Activated CD4-positive, alpha-beta T cell treated with anti-CD3 and anti-CD28 coated beads for 36 hours (primary cell): Measurements from ENCODE around the gene PALLD. TPM values are rescaled to one million over a fixed set of nuclear protein-coding genes. Genes with fewer than 3 reads are reported as not detected.

Experiments used
- ATAC-seq: fragments of 200-7000 bp; cut with Tn5 transposase; one replicate; pipeline ENCODE4 v1.10.0; 2021; ENCODE audit warnings: mild to moderate bottlenecking, moderate library complexity
- CTCF ChIA-PET: fragments of 350-600 bp; sonication (Branson Sonifier 250); formaldehyde crosslinking; loops from one replicate; lab custom pipeline; 2021; ENCODE audit warnings: antibody characterized with exemption; lab: Charles Lee
- POLR2A ChIA-PET: fragments of 350-600 bp; sonication (Branson Sonifier 250); formaldehyde crosslinking; loops from one replicate; lab custom pipeline; 2021; ENCODE audit warnings: antibody characterized with exemption, inconsistent platforms; lab: Charles Lee
- DNase-seq: peaks from one replicate; pipeline ENCODE4 v3.0.0-alpha.2; 2020
- H3K27ac Mint-ChIP-seq: one replicate; pipeline ENCODE4 v1.8.0; 2021; ENCODE audit warnings: mixed read lengths
- H3K27me3 Mint-ChIP-seq: one replicate; pipeline ENCODE4 v1.8.0; 2021; ENCODE audit warnings: mixed read lengths
- H3K36me3 Mint-ChIP-seq: one replicate; pipeline ENCODE4 v1.8.0; 2021; ENCODE audit warnings: low read depth, mixed read lengths
- H3K4me1 Mint-ChIP-seq: one replicate; pipeline ENCODE4 v1.8.0; 2021; ENCODE audit warnings: mixed read lengths
- H3K4me3 Mint-ChIP-seq: one replicate; pipeline ENCODE4 v1.8.0; 2021; ENCODE audit warnings: mild to moderate bottlenecking, moderate library complexity, mixed read lengths
- H3K9me3 Mint-ChIP-seq: one replicate; pipeline ENCODE4 v1.8.0; 2021; ENCODE audit warnings: low read depth, mixed read lengths
- intact Hi-C, 2 experiments: fragments of 100-400 bp; cut with DNase I in 1 of 2; cut with micrococcal nuclease in 1 of 2; formaldehyde crosslinking; loops; one replicate each; pipeline versions ENCODE4 v1.14.2 to v1.15.1; 2022 to 2024; cut with DNase I, micrococcal nuclease
- total RNA-seq, 2 experiments: library from RNA; stranded (reverse); gene quantifications; one replicate each; pipeline ENCODE4 v1.2.3, GENCODE V29; 2021

The PALLD gene
- total RNA-seq, 2 experiments from 2014 or later, result 9.5 to 11.0 TPM

GRCh38 chr4:168491563-168491962 lies 5.3 kb upstream of the PALLD start:
- POLR2A ChIA-PET, result no interaction called here
- Mint-ChIP-seq H3K9me3 (no peaks in the 10 kb centered on the region), H3K4me3 (no peak overlapping the region), H3K4me1 (peaks cover 12% of the 10 kb centered on the region), H3K27me3 (peaks cover 2% of the 10 kb centered on the region), H3K36me3 (no peaks in the 10 kb centered on the region), H3K27ac (no peak overlapping the region)
- intact Hi-C loops, result no loop called here
- ATAC-seq (no peak), DNase-seq (no peak)
- CTCF ChIA-PET, result no interaction called here

DNA sequence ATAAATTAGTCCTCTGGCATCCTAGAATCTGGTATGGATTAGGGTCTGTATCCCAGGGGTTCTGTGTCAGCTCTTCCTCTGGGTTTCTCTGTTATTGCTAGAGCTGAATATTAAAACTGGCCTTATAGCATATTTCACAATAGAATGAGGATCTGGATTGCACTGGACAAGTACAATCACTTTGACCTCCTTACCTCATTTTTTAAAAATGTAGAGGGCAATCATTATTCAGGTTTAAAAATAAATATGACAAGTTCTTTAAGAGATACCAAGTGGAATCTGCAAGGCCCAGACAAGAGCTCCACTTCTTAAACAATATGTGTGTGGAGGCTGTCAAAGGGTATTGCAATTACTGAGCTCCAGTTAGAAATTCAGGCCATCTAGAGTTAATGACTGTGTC lies 1.4 kb downstream of the PALLD start:
- Mint-ChIP-seq H3K27ac (no peak overlapping the region), H3K9me3 (no peaks in the 10 kb centered on the region), H3K4me1 (peaks cover 3% of the 10 kb centered on the region), H3K4me3 (no peak overlapping the region), H3K27me3 (peaks cover 4% of the 10 kb centered on the region), H3K36me3 (no peaks in the 10 kb centered on the region)
- DNase-seq, result no peak
- intact Hi-C loops, result no loop called here
- ATAC-seq, result no peak
- POLR2A ChIA-PET, result no interaction called here
- CTCF ChIA-PET, result no interaction called here

DNA sequence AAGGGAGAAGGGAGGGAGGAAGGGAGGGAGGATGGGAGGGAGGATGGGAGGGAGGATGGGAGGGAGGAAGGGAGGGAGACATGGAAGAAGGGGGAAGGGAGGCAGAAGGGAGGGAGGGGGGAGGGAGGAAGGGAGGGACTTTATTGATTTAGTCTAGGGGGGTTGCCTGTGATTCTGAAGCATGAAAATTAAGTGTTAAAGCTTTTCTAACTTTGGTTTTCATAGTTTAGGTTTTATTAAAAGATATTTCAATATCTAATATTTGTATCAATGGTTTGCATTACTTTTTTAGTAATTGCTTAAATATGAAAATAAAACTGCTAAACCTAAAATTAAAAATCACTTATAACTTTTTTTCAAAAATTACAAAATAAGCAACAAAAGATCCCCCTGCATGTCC lies 2.4 kb downstream of the PALLD start:
- ChIA-PET CTCF (no interaction called here), POLR2A (no interaction called here)
- H3K36me3 Mint-ChIP-seq, result no peaks in the 10 kb centered on the region
- H3K27me3 Mint-ChIP-seq, result peaks cover 2% of the 10 kb centered on the region
- H3K4me3 Mint-ChIP-seq, result no peak overlapping the region
- no peaks in the 10 kb centered on the region for H3K9me3 Mint-ChIP-seq
- DNase-seq (no peak), ATAC-seq (no peak)
- H3K4me1 Mint-ChIP-seq, result peaks cover 10% of the 10 kb centered on the region
- intact Hi-C loops, result no loop called here
- no peak overlapping the region for H3K27ac Mint-ChIP-seq

DNA sequence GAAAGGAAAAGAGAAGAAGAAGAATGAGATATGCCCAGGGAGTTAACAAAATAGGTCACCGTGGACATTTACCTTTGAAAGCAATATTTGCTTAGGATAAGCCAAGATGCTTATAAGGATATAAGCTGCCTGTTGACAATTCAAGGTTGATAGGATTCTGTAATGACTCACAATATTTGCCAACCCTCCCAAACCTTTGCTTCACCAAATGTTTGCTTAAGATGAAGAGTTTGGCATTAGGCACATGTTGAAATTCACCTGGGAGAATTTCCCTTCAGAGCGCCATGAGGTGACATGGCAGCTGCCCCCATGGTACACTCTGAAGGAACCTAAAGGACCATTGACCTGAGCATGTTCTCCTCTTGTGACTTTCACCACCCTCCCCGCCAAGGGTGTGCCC lies 4.6 kb downstream of the PALLD start:
- Mint-ChIP-seq H3K4me3 (no peak overlapping the region), H3K36me3 (no peaks in the 10 kb centered on the region), H3K9me3 (no peaks in the 10 kb centered on the region), H3K4me1 (peaks cover 10% of the 10 kb centered on the region), H3K27ac (no peak overlapping the region), H3K27me3 (peaks cover 2% of the 10 kb centered on the region)
- ATAC-seq, result no peak
- CTCF ChIA-PET, result no interaction called here
- POLR2A ChIA-PET, result no interaction called here
- DNase-seq, result no peak
- intact Hi-C loops, result no loop called here

DNA sequence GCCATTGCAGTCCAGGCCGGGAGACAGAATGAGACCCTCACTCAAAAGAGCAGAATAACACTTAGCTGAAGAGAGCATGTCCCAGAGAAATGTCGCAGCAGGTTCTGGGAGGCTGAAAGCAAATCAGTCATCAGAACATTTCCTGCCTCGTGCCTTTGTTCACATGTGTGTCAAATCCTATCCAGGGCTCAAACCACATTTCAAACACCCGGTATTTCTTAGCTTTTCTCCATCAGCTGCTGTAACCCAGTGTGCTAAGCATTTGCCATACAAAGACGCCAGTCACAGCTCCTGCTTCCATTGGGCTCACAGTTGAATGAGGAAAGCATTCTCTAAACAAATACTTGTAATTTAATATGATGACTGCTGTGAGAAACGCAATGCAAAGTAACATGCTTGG lies 6.0 kb downstream of the PALLD start:
- H3K27ac Mint-ChIP-seq, result no peak overlapping the region
- DNase-seq (no peak), ATAC-seq (no peak)
- POLR2A ChIA-PET, result interaction anchor here (0.6 to 0.9 kb wide), 2 partner anchors 9 to 111 kb away, joined by 3 to 4 read pairs; no protein-coding TSS in a partner anchor
- CTCF ChIA-PET, result interaction anchor here (0.7 kb wide), 1 partner anchor 11 kb away, joined by 3 read pairs; no protein-coding TSS in a partner anchor
- H3K9me3 Mint-ChIP-seq, result no peaks in the 10 kb centered on the region
- H3K36me3 Mint-ChIP-seq, result no peaks in the 10 kb centered on the region
- no peak overlapping the region for H3K4me3 Mint-ChIP-seq
- intact Hi-C loops, result no loop called here
- H3K27me3 Mint-ChIP-seq, result peaks cover 2% of the 10 kb centered on the region
- H3K4me1 Mint-ChIP-seq, result peaks cover 10% of the 10 kb centered on the region

DNA sequence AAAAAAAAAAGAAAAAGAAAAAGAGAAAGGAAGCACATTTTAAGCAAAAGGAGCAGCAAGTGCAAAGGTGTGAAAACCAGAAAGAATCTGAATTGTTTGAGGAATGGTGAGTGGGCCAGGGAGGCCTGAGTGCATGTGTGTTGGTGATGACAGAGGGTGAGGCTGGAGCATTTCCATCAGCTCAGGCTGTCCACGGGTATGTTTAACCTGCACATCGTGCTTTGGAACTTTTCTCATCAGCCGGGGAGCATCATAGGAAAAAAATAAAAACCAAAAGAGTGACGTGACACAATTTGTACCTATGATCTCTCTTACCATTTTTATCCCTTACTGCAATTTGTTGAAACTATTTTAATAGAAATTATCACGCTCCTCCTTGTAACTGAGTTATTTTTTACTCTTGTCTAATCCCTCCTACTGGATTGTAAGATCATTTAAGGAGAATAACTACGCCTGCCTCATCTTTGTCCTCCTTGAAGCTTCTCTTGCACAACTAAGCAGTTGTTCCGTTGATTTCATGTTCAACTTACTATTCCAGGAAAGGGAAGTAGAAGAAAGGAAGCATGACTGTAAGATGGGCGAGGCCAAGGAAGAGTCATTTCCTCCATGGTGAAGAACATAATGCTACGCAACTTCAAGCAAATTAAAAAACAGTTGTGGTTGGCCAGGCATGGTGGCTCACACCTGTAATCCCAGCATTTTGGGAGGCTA lies 7.0 kb downstream of the PALLD start:
- ChIA-PET POLR2A (interaction anchor here (0.6 kb wide), 1 partner anchor 10 kb away, joined by 4 read pairs; no protein-coding TSS in a partner anchor), CTCF (interaction anchor here (0.6 kb wide), 1 partner anchor 80 kb away, joined by 3 read pairs; no protein-coding TSS in a partner anchor)
- H3K4me3 Mint-ChIP-seq, result no peak overlapping the region
- DNase-seq, result no peak
- peaks cover 2% of the 10 kb centered on the region for H3K27me3 Mint-ChIP-seq
- peaks cover 10% of the 10 kb centered on the region for H3K4me1 Mint-ChIP-seq
- no peak overlapping the region for H3K27ac Mint-ChIP-seq
- intact Hi-C loops, result no loop called here
- peak; percentile 39 for ATAC-seq
- no peaks in the 10 kb centered on the region for H3K9me3 Mint-ChIP-seq
- H3K36me3 Mint-ChIP-seq, result no peaks in the 10 kb centered on the region

DNA sequence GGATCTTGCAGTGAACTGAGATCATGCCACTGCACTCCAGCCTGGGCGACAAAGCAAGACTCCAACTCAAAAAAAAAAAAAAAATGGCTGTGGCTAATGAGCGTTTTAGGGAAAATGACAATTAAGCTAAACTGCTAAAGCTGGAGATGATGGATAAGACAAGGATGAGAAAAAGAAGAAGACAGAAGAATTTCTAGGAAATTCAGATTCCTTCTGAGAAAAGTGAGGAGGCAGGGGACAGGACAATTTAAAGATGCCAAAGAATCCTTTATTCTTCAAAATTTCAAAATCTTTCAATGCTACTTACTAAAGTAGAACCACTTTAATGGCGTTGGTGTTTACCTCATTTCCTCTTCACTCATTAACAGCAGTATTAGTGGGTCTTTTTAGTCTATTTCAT lies 7.7 kb downstream of the PALLD start:
- H3K27ac Mint-ChIP-seq, result no peak overlapping the region
- no peak overlapping the region for H3K4me3 Mint-ChIP-seq
- H3K36me3 Mint-ChIP-seq, result no peaks in the 10 kb centered on the region
- ATAC-seq (no peak), DNase-seq (no peak)
- ChIA-PET POLR2A (interaction anchor here (0.6 kb wide), 1 partner anchor 11 kb away, joined by 4 read pairs; no protein-coding TSS in a partner anchor), CTCF (interaction anchor here (1.3 kb wide), 1 partner anchor 12 kb away, joined by 4 read pairs; no protein-coding TSS in a partner anchor)
- no peaks in the 10 kb centered on the region for H3K9me3 Mint-ChIP-seq
- intact Hi-C loops, result no loop called here
- peaks cover 13% of the 10 kb centered on the region for H3K4me1 Mint-ChIP-seq
- H3K27me3 Mint-ChIP-seq, result peaks cover 2% of the 10 kb centered on the region

GRCh38 chr4:168506014-168506413 lies 9.2 kb downstream of the PALLD start:
- Mint-ChIP-seq H3K4me1 (peaks cover 25% of the 10 kb centered on the region), H3K27me3 (peaks cover 2% of the 10 kb centered on the region), H3K9me3 (no peaks in the 10 kb centered on the region), H3K27ac (no peak overlapping the region), H3K36me3 (no peaks in the 10 kb centered on the region), H3K4me3 (no peak overlapping the region)
- DNase-seq (no peak), ATAC-seq (no peak)
- CTCF ChIA-PET, result no interaction called here
- intact Hi-C loops, result no loop called here
- POLR2A ChIA-PET, result no interaction called here

DNA sequence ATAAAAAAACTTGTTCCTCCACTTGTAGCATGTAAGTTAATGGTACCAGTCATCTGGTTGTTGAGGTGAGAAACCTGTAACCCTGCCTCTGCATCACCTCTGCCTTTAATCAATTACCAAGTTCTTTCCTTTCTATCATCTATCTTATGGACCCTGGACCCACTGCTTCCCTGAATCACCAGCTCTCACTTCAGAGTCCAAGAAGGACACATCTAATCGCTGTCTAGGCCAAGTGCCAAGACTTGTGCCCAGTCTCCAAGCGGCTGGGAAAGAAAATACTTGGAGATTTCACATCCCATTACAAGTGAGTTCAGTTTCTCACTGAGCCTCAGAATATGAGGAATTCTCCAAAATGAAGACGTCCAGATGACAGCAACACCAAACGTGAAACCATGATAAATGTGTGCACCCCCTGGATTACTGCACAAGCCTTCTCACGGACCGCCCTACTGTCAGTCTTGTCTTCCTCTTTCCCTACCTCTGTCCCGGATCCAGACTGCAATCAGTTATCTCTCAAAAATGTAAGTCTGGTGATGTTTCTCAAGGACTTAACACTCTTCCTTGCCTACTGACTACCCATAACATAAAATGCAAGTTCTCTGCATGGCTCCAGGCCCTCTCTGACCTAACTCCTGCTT lies 10.4 kb downstream of the PALLD start:
- Mint-ChIP-seq H3K4me1 (peaks cover 37% of the 10 kb centered on the region), H3K36me3 (no peaks in the 10 kb centered on the region), H3K9me3 (no peaks in the 10 kb centered on the region), H3K27me3 (no peaks in the 10 kb centered on the region), H3K4me3 (no peak overlapping the region), H3K27ac (no peak overlapping the region)
- intact Hi-C loops, result no loop called here
- no peak for DNase-seq
- ChIA-PET CTCF (interaction anchor here (0.5 to 1.6 kb wide), 3 partner anchors 212 to 416 kb away, joined by 3 to 4 read pairs (median 3); no protein-coding TSS in a partner anchor), POLR2A (interaction anchor here (1.1 kb wide), 1 partner anchor 20 kb away, joined by 5 read pairs; no protein-coding TSS in a partner anchor)
- no peak for ATAC-seq

DNA sequence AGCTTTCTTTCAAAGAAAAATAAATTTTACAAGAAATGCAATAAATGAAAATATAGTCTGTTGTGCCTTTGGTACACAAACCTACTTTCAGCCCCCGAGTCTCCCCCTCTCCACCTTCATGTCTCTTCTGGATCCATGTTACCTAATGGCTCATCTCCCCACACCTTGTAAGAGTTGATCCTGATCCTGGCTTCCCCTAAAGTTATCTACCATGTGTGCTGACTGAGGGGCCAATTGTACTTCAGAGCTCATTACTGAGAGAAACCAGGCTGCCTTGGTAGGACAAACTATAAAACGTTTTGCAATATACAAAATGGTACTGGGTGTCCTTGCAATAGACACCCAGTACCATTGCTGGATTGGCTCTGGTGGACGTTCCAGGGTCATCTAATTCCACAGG lies 11.8 kb downstream of the PALLD start:
- Mint-ChIP-seq H3K27me3 (no peaks in the 10 kb centered on the region), H3K36me3 (no peaks in the 10 kb centered on the region), H3K4me3 (no peak overlapping the region), H3K9me3 (no peaks in the 10 kb centered on the region), H3K27ac (no peak overlapping the region), H3K4me1 (peaks cover 36% of the 10 kb centered on the region)
- intact Hi-C loops, result loop anchor here (1.0 to 2.0 kb wide), 3 partner anchors 27 to 502 kb away; partner anchors contain the start of gene CBR4 (in 1 of the 2)
- POLR2A ChIA-PET, result no interaction called here
- DNase-seq (no peak), ATAC-seq (no peak)
- CTCF ChIA-PET, result interaction anchor here (0.6 to 1.6 kb wide), 3 partner anchors 41 to 415 kb away, joined by 3 to 4 read pairs (median 4); no protein-coding TSS in a partner anchor

- Mint-ChIP-seq H3K9me3 (no peaks in the 10 kb centered on the region), H3K36me3 (no peaks in the 10 kb centered on the region), H3K4me3 (no peak overlapping the region), H3K27ac (no peak overlapping the region), H3K4me1 (peaks cover 34% of the 10 kb centered on the region), H3K27me3 (no peaks in the 10 kb centered on the region)
- DNase-seq (peak; percentile 66), ATAC-seq (peak; percentile 90)
- POLR2A ChIA-PET, result no interaction called here
- CTCF ChIA-PET, result interaction anchor here (0.6 to 1.7 kb wide), 4 partner anchors 14 to 66 kb away, joined by 3 to 4 read pairs (median 3); partner anchors contain the start of gene DDX60L
- intact Hi-C loops, result loop anchor here (1.0 to 5.0 kb wide), 10 partner anchors 22 to 1113 kb away; partner anchors contain the start of genes CBR4 (in 1 of the 2) and CLCN3 (in 1 of the 2)
Observed at GRCh38 chr4:168509786-168510185, 12.9 kb downstream of the PALLD start.
